ENCODE data around the gene RFLNA.

Gene RFLNA

DNA sequence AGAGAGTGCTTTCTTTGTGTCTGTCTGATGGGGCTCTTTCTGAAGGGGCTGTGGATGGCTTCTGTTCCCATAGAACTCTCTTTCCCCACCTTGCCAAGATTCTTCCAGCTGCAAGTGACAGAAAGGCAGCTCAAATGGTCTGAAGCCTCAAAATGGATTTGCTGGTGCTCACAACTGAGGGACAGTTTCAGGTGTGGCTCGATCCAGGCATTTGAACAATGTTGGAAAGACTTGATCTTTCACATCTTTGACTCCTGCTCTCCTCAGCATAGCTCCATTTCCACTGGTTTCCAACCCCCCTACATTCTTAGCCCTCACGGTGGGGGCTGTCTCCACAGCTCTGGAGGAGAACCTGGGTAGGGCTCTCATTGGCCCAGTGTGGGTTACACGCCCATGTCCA is 15.9 kb downstream of the RFLNA start:
- no peak overlapping the region for H3K9ac ChIP-seq (ENCODE audit: low read depth, low read length, poor library complexity, severe bottlenecking)
- no peak overlapping the region for H3K4me2 ChIP-seq (ENCODE audit: low read depth, low read length, poor library complexity, severe bottlenecking)
- H4K20me1 ChIP-seq (ENCODE audit: insufficient read depth, low read length, poor library complexity, severe bottlenecking) = no peaks in the 10 kb centered on the region
- no peaks in the 10 kb centered on the region for H3K79me2 ChIP-seq (ENCODE audit: insufficient read depth, low read length)
- H3F3A ChIP-seq (ENCODE audit: low read depth) = no peaks in the 10 kb centered on the region
- no peaks in the 10 kb centered on the region for H3K27me3 ChIP-seq (ENCODE audit: insufficient read depth, low read length, poor library complexity, severe bottlenecking)
- TF ChIP-seq, protein P1, sequence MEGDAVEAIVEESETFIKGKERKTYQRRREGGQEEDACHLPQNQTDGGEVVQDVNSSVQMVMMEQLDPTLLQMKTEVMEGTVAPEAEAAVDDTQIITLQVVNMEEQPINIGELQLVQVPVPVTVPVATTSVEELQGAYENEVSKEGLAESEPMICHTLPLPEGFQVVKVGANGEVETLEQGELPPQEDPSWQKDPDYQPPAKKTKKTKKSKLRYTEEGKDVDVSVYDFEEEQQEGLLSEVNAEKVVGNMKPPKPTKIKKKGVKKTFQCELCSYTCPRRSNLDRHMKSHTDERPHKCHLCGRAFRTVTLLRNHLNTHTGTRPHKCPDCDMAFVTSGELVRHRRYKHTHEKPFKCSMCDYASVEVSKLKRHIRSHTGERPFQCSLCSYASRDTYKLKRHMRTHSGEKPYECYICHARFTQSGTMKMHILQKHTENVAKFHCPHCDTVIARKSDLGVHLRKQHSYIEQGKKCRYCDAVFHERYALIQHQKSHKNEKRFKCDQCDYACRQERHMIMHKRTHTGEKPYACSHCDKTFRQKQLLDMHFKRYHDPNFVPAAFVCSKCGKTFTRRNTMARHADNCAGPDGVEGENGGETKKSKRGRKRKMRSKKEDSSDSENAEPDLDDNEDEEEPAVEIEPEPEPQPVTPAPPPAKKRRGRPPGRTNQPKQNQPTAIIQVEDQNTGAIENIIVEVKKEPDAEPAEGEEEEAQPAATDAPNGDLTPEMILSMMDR (conservative IDR thresholded peaks at IDR 0.05; ENCODE audit: low read length) = no peak
- no peak for TF ChIP-seq EZH2phosphoT487 (IDR thresholded peaks at IDR 0.05; ENCODE audit: borderline replicate concordance)
- no peaks in the 10 kb centered on the region for H3K36me3 ChIP-seq (ENCODE audit: insufficient read depth, low read length)
- no peaks in the 10 kb centered on the region for H3K9me2 ChIP-seq (replicated peaks; ENCODE audit: low read depth, low read length)
- no peak overlapping the region for H3K4me3 ChIP-seq (ENCODE audit: low read length, poor library complexity, severe bottlenecking)
- no peaks in the 10 kb centered on the region for H3K9me3 ChIP-seq (ENCODE audit: insufficient read depth, low read depth, low read length)
- H2AFZ ChIP-seq (ENCODE audit: low read length) = no peak overlapping the region
- H3K4me1 ChIP-seq (ENCODE audit: insufficient read depth, low read length, poor library complexity, severe bottlenecking) = no peaks in the 10 kb centered on the region

DNA sequence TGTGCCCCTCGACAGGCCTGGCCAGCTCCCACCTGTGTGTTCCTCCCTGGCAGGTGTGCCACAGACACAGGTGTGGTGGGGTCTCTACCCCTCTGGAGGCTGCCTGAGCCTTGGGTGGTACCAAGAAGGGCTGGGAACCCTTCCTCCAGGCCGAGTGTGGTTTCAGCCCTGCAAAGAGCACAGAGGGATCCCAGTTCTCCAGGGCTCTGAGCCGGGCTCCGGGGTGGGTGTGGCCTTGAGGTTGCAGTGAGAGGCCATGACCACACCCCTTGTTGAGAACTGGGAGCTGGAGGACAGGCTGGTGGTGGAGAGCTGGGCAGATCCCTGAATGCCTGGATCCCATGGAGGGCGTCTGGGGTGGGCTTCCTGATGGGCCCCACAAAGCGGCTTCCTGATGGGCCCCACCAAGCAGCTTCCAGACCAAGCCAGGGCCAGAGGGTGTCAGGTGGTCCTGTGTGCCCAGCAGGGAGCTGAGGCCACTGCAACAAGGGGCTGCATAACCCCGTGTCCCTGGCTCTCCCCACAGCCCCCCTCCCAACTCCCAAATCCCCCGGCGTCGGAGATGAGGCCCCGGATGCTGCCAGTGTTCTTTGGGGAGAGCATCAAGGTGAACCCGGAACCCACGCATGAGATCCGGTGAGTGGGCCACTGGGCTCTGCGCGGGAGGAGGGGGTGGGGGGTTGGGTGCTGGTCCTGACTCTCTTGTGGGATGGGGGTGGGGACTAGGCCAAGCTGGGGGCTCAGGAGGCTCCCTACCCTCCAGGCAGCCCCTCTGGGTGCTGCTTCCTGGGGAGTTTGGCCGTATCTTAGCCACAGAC is 16.6 kb downstream of the RFLNA start:
- H2AFZ ChIP-seq (ENCODE audit: low read length) = no peak overlapping the region
- no peaks in the 10 kb centered on the region for H3K79me2 ChIP-seq (ENCODE audit: insufficient read depth, low read length)
- no peaks in the 10 kb centered on the region for H3K27me3 ChIP-seq (ENCODE audit: insufficient read depth, low read length, poor library complexity, severe bottlenecking)
- TF ChIP-seq, protein P1 (conservative IDR thresholded peaks at IDR 0.05; ENCODE audit: low read length) = no peak
- TF ChIP-seq EZH2phosphoT487 (IDR thresholded peaks at IDR 0.05; ENCODE audit: borderline replicate concordance) = no peak
- H3K9me2 ChIP-seq (replicated peaks; ENCODE audit: low read depth, low read length) = no peaks in the 10 kb centered on the region
- no peaks in the 10 kb centered on the region for H3F3A ChIP-seq (ENCODE audit: low read depth)
- no peaks in the 10 kb centered on the region for H3K36me3 ChIP-seq (ENCODE audit: insufficient read depth, low read length)
- H3K9me3 ChIP-seq (ENCODE audit: insufficient read depth, low read depth, low read length) = no peaks in the 10 kb centered on the region
- no peak overlapping the region for H3K4me2 ChIP-seq (ENCODE audit: low read depth, low read length, poor library complexity, severe bottlenecking)
- H3K4me1 ChIP-seq (ENCODE audit: insufficient read depth, low read length, poor library complexity, severe bottlenecking) = no peaks in the 10 kb centered on the region
- no peaks in the 10 kb centered on the region for H4K20me1 ChIP-seq (ENCODE audit: insufficient read depth, low read length, poor library complexity, severe bottlenecking)
- H3K4me3 ChIP-seq (ENCODE audit: low read length, poor library complexity, severe bottlenecking) = no peak overlapping the region
- no peak overlapping the region for H3K9ac ChIP-seq (ENCODE audit: low read depth, low read length, poor library complexity, severe bottlenecking)

DNA sequence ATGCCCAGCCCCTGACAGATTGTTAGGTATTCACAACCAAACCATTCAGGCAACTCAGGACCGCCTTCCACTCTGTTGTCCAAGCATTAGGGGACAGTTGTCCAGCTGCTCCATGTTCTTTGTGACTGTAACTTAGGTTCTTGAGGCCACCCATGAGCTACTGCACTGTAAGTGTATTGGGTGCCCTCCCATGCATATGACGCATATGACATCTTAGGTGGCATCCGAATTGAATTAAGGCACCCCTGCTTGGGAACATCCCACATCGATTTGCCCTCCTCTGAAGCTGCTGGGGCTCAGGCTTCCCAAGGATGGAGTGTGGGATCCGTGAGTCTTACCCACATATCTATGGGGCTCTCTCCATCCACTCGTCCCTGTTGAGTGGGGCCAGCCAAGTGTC is 17.7 kb downstream of the RFLNA start:
- Histone ChIP-seq H3K4me2 (ENCODE audit: low read depth, low read length, poor library complexity, severe bottlenecking) (no peak overlapping the region), H3K4me3 (ENCODE audit: low read length, poor library complexity, severe bottlenecking) (no peak overlapping the region), H3K9me2 (replicated peaks; ENCODE audit: low read depth, low read length) (no peaks in the 10 kb centered on the region), H3K4me1 (ENCODE audit: insufficient read depth, low read length, poor library complexity, severe bottlenecking) (no peaks in the 10 kb centered on the region), H3K79me2 (ENCODE audit: insufficient read depth, low read length) (no peaks in the 10 kb centered on the region), H3F3A (ENCODE audit: low read depth) (no peaks in the 10 kb centered on the region), H3K9me3 (ENCODE audit: insufficient read depth, low read depth, low read length) (no peaks in the 10 kb centered on the region), H4K20me1 (ENCODE audit: insufficient read depth, low read length, poor library complexity, severe bottlenecking) (no peaks in the 10 kb centered on the region), H2AFZ (ENCODE audit: low read length) (no peak overlapping the region), H3K9ac (ENCODE audit: low read depth, low read length, poor library complexity, severe bottlenecking) (no peak overlapping the region), H3K36me3 (ENCODE audit: insufficient read depth, low read length) (no peaks in the 10 kb centered on the region), H3K27me3 (ENCODE audit: insufficient read depth, low read length, poor library complexity, severe bottlenecking) (no peaks in the 10 kb centered on the region)
- TF ChIP-seq, protein P1 (conservative IDR thresholded peaks at IDR 0.05; ENCODE audit: low read length) = no peak
- no peak for TF ChIP-seq EZH2phosphoT487 (IDR thresholded peaks at IDR 0.05; ENCODE audit: borderline replicate concordance)
